HEK293 (cell line): ENCODE results near the gene UCMA.

Experiments
- CTCF ChIA-PET: fragments of 350-600 bp; formaldehyde crosslinking; extraction: SDS; loops from one replicate; lab custom pipeline; 2021; ENCODE audit warnings: antibody characterized with exemption; lab: Yijun Ruan, JAX
- POLR2A ChIA-PET: fragments of 300-600 bp; formaldehyde crosslinking; extraction: SDS; loops from one replicate; lab custom pipeline; 2020; ENCODE audit warnings: antibody characterized with exemption, inconsistent platforms; lab: Yijun Ruan, JAX
- H3K27ac ChIP-seq: fragments of 200-500 bp; sonication (Bioruptor generic); 2 replicates; pipeline ENCODE4 v1.5.1; 2014; ENCODE audit warnings: low read depth, low read length, control low read depth, inconsistent platforms; ENCODE audit errors: extremely low read depth
- H3K36me3 ChIP-seq, 2 experiments: fragments of 200-500 bp in 1 of 2; sonication (Bioruptor generic) in 1 of 2; 1 replicate in 1 of 2; 2 replicates in 1 of 2; pipeline ENCODE4 v1.5.1; 2014 to 2017; ENCODE audit warnings: inconsistent platforms in 2 of 2, low read length in 2 of 2; ENCODE audit not compliant: control insufficient read depth in 2 of 2, insufficient read depth in 1 of 2
- H3K4me1 ChIP-seq: fragments of 200-500 bp; sonication (Bioruptor generic); 2 replicates; pipeline ENCODE4 v1.5.1; 2014; ENCODE audit warnings: mild to moderate bottlenecking, low read length, inconsistent platforms; ENCODE audit not compliant: control insufficient read depth, insufficient read depth
- H3K4me3 ChIP-seq: 2 replicates; pipeline ENCODE4 v1.5.1; 2011; ENCODE audit warnings: low read depth, mild to moderate bottlenecking, control low read depth, low read length, moderate library complexity
- H3K9me3 ChIP-seq: fragments of 200-500 bp; sonication (Bioruptor generic); 2 replicates; pipeline ENCODE4 v1.5.1; 2014; ENCODE audit warnings: low read depth, low read length, inconsistent platforms; ENCODE audit not compliant: control insufficient read depth, insufficient read depth
- BCL11A ChIP-seq: fragments of 450-650 bp; formaldehyde crosslinking; IDR thresholded peaks from 2 replicates; pipeline ENCODE4 v1.5.1; 2016; ENCODE audit warnings: low read depth, missing biosample characterization, missing genetic modification characterization
- GLI2 ChIP-seq: fragments of 450-650 bp; formaldehyde crosslinking; IDR thresholded peaks from 2 replicates; pipeline ENCODE4; 2017; ENCODE audit warnings: missing biosample characterization, missing genetic modification characterization, low read depth, borderline replicate concordance
- GLIS1 ChIP-seq: fragments of 450-650 bp; formaldehyde crosslinking; IDR thresholded peaks from 2 replicates; pipeline ENCODE4 v1.5.1; 2016; ENCODE audit warnings: missing biosample characterization, missing genetic modification characterization
- HOXC10 ChIP-seq: sonication (generic); formaldehyde crosslinking; IDR thresholded peaks from 2 replicates; pipeline ENCODE4 v1.8.1; 2023; ENCODE audit warnings: mild to moderate bottlenecking, missing genetic modification reagents
- KLF8 ChIP-seq: fragments of 450-650 bp; formaldehyde crosslinking; IDR thresholded peaks from 2 replicates; pipeline ENCODE4 v1.5.1; 2016; ENCODE audit warnings: missing biosample characterization, missing genetic modification characterization
- MZF1 ChIP-seq: fragments of 450-650 bp; formaldehyde crosslinking; IDR thresholded peaks from 2 replicates; pipeline ENCODE4 v1.5.1; 2017; ENCODE audit warnings: missing biosample characterization, missing genetic modification characterization, borderline replicate concordance
- SALL2 ChIP-seq: fragments of 450-650 bp; formaldehyde crosslinking; IDR thresholded peaks from 2 replicates; pipeline ENCODE4 v1.5.0; 2017; ENCODE audit warnings: missing biosample characterization, mild to moderate bottlenecking, missing genetic modification characterization, borderline replicate concordance
- YY1 ChIP-seq: fragments of 450-650 bp; formaldehyde crosslinking; IDR thresholded peaks from 2 replicates; pipeline ENCODE4 v1.5.1; 2018; ENCODE audit warnings: missing biosample characterization, missing genetic modification characterization
- ZBTB7A ChIP-seq: fragments of 450-650 bp; formaldehyde crosslinking; IDR thresholded peaks from 2 replicates; pipeline ENCODE4 v1.5.1; 2016; ENCODE audit warnings: low read depth, missing biosample characterization, missing genetic modification characterization
- ZNF16 ChIP-seq: fragments of 450-650 bp; formaldehyde crosslinking; IDR thresholded peaks from 2 replicates; pipeline ENCODE4 v1.5.1; 2016; ENCODE audit warnings: low read depth, missing biosample characterization, missing genetic modification characterization
- ZNF175 ChIP-seq: fragments of 450-650 bp; formaldehyde crosslinking; IDR thresholded peaks from 2 replicates; pipeline ENCODE4 v1.5.1; 2016; ENCODE audit warnings: missing biosample characterization, missing genetic modification characterization
- ZNF221 ChIP-seq: fragments of 450-650 bp; formaldehyde crosslinking; IDR thresholded peaks from 2 replicates; pipeline ENCODE4 v1.5.1; 2017; ENCODE audit warnings: missing biosample characterization, missing genetic modification characterization, borderline replicate concordance
- ZNF341 ChIP-seq: fragments of 450-650 bp; formaldehyde crosslinking; IDR thresholded peaks from 2 replicates; pipeline ENCODE4; 2016; ENCODE audit warnings: low read depth, missing biosample characterization, missing genetic modification characterization
- ZNF366 ChIP-seq: fragments of 450-650 bp; formaldehyde crosslinking; conservative IDR thresholded peaks from 2 replicates; pipeline ENCODE4 v1.5.1; 2016; ENCODE audit warnings: missing biosample characterization, missing genetic modification characterization
- ZNF426 ChIP-seq: fragments of 450-650 bp; formaldehyde crosslinking; IDR thresholded peaks from 2 replicates; pipeline ENCODE4 v1.5.1; 2017; ENCODE audit warnings: missing biosample characterization, missing genetic modification characterization, mild to moderate bottlenecking, inconsistent platforms, moderate library complexity
- ZNF473 ChIP-seq: fragments of 450-650 bp; formaldehyde crosslinking; IDR thresholded peaks from 2 replicates; pipeline ENCODE4 v1.5.1; 2017; ENCODE audit warnings: missing biosample characterization, missing genetic modification characterization
- ZNF501 ChIP-seq: fragments of 450-650 bp; formaldehyde crosslinking; IDR thresholded peaks from 2 replicates; pipeline ENCODE4 v1.5.1; 2016; ENCODE audit warnings: missing biosample characterization, missing genetic modification characterization
- ZNF521 ChIP-seq: fragments of 450-650 bp; formaldehyde crosslinking; IDR thresholded peaks from 2 replicates; pipeline ENCODE4 v1.5.1; 2017; ENCODE audit warnings: missing biosample characterization, mild to moderate bottlenecking, missing genetic modification characterization
- ZNF561 ChIP-seq: fragments of 450-650 bp; IDR thresholded peaks from 2 replicates; pipeline ENCODE4 v1.5.1; 2018; ENCODE audit warnings: missing biosample characterization, missing genetic modification characterization, borderline replicate concordance
- ZNF571 ChIP-seq: fragments of 450-650 bp; formaldehyde crosslinking; IDR thresholded peaks from 2 replicates; pipeline ENCODE4 v1.5.0; 2017; ENCODE audit warnings: missing biosample characterization, missing genetic modification characterization
- ZNF658 ChIP-seq: fragments of 450-650 bp; formaldehyde crosslinking; IDR thresholded peaks from 2 replicates; pipeline ENCODE4; 2016; ENCODE audit warnings: missing biosample characterization, missing genetic modification characterization
- ZSCAN4 ChIP-seq: fragments of 450-650 bp; formaldehyde crosslinking; IDR thresholded peaks from 2 replicates; pipeline ENCODE4 v1.5.1; 2017; ENCODE audit warnings: missing biosample characterization, missing genetic modification characterization
- TF ChIP-seq, protein P1 (sequence below): fragments of 450-650 bp; formaldehyde crosslinking; conservative IDR thresholded peaks from 2 replicates; pipeline ENCODE4 v1.5.1; 2016; ENCODE audit warnings: low read depth, missing biosample characterization, missing genetic modification characterization
- TF ChIP-seq, protein P2 (sequence below): fragments of 450-650 bp; formaldehyde crosslinking; optimal IDR thresholded peaks from 2 replicates; pipeline ENCODE3; 2016; ENCODE audit warnings: missing biosample characterization, mild to moderate bottlenecking, missing genetic modification characterization

UCMA gene

DNA sequence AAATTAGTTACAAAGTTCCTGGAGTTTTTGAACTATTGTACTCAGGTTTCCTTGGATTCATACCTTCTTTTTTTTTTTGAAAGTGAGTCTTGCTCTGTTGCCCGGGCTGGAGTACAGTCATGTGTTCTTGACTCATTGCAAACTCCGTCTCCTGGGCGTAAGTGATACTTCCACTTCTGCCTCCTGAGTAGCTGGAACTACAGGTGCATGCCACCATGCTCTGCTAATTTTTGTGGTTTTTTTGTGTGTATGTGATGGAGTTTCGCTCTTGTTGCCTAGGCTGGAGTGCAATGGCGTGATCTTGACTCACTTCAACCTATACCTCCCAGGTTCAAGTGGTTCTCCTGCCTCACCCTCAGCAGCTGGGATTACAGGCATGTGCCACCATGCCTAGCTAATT is 50.5 kb downstream of the UCMA start:
- Histone ChIP-seq H3K4me1 (no peaks in the 10 kb centered on the region), H3K36me3 (peaks cover 70 to 96% of the 10 kb centered on the region in 2 experiments), H3K27ac (no peak overlapping the region), H3K9me3 (no peaks in the 10 kb centered on the region)
- ChIA-PET POLR2A (no interaction called here), CTCF (interaction anchor here (1.0 kb wide), 1 partner anchor 89 kb away, joined by 3 read pairs; no protein-coding TSS in a partner anchor)
- TF ChIP-seq ZNF16: no peak
- TF ChIP-seq ZNF175 (tag by site-specific recombination): no peak
- no peak for TF ChIP-seq MZF1
- TF ChIP-seq ZSCAN4 (tag by site-specific recombination): no peak
- no peak for TF ChIP-seq HOXC10 (CRISPR knock-in tag)
- TF ChIP-seq ZNF341: no peak
- no peak for TF ChIP-seq GLIS1
- no peak for TF ChIP-seq KLF8 (tag by site-specific recombination)
- no peak for TF ChIP-seq ZNF473 (tag by site-specific recombination)
- TF ChIP-seq BCL11A: no peak
- TF ChIP-seq ZNF501 (tag by site-specific recombination): no peak
- no peak for TF ChIP-seq ZNF366 (tag by site-specific recombination)
- TF ChIP-seq, all 188 proteins: peak for 0
- H3K4me3 ChIP-seq: no peak overlapping the region

DNA sequence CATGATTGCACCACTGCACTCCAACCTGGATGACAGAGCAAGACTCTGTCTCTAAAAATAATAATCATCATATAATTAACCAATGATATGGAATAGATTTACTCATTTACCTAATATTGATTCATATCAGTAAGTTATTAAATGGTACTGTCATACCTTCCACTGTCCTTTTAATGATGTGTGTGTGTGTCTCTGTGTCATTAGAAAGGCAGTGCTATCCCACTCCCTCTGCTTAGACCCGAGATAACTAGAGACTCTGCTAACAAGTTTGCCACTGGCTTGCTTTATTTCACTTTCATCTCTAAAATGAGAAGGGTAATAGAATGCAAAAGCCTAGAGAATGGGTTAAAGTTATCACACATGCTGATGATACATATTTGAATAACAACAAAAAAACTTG is 51.8 kb downstream of the UCMA start:
- H3K36me3 ChIP-seq: peaks cover 74 to 97% of the 10 kb centered on the region in 2 experiments
- H3K4me1 ChIP-seq: no peaks in the 10 kb centered on the region
- H3K9me3 ChIP-seq: no peaks in the 10 kb centered on the region
- POLR2A ChIA-PET: no interaction called here
- no peak overlapping the region for H3K4me3 ChIP-seq
- no peak for TF ChIP-seq ZNF561 (tag by site-specific recombination)
- no peak for TF ChIP-seq ZNF658
- TF ChIP-seq ZNF521 (tag by site-specific recombination): no peak
- TF ChIP-seq ZBTB7A (tag by site-specific recombination): no peak
- TF ChIP-seq, protein P1, sequence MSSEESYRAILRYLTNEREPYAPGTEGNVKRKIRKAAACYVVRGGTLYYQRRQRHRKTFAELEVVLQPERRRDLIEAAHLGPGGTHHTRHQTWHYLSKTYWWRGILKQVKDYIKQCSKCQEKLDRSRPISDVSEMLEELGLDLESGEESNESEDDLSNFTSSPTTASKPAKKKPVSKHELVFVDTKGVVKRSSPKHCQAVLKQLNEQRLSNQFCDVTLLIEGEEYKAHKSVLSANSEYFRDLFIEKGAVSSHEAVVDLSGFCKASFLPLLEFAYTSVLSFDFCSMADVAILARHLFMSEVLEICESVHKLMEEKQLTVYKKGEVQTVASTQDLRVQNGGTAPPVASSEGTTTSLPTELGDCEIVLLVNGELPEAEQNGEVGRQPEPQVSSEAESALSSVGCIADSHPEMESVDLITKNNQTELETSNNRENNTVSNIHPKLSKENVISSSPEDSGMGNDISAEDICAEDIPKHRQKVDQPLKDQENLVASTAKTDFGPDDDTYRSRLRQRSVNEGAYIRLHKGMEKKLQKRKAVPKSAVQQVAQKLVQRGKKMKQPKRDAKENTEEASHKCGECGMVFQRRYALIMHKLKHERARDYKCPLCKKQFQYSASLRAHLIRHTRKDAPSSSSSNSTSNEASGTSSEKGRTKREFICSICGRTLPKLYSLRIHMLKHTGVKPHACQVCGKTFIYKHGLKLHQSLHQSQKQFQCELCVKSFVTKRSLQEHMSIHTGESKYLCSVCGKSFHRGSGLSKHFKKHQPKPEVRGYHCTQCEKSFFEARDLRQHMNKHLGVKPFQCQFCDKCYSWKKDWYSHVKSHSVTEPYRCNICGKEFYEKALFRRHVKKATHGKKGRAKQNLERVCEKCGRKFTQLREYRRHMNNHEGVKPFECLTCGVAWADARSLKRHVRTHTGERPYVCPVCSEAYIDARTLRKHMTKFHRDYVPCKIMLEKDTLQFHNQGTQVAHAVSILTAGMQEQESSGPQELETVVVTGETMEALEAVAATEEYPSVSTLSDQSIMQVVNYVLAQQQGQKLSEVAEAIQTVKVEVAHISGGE (tag by site-specific recombination): no peak
- no peak for TF ChIP-seq ZNF426
- TF ChIP-seq ZNF571: no peak
- no peak for TF ChIP-seq ZNF221 (tag by site-specific recombination)
- TF ChIP-seq SALL2 (tag by site-specific recombination): no peak
- TF ChIP-seq GLI2 (tag by site-specific recombination): no peak
- TF ChIP-seq YY1 (tag by site-specific recombination): no peak
- no peak for TF ChIP-seq ZNF473 (tag by site-specific recombination)
- TF ChIP-seq, protein P2, sequence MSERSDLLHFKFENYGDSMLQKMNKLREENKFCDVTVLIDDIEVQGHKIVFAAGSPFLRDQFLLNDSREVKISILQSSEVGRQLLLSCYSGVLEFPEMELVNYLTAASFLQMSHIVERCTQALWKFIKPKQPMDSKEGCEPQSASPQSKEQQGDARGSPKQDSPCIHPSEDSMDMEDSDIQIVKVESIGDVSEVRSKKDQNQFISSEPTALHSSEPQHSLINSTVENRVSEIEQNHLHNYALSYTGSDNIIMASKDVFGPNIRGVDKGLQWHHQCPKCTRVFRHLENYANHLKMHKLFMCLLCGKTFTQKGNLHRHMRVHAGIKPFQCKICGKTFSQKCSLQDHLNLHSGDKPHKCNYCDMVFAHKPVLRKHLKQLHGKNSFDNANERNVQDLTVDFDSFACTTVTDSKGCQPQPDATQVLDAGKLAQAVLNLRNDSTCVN: no peak
- H3K27ac ChIP-seq: no peak overlapping the region
- CTCF ChIA-PET: interaction anchor here (0.6 kb wide), 1 partner anchor 11 kb away, joined by 5 read pairs; no protein-coding TSS in a partner anchor
